GM12801 (cell line): ENCODE data around the gene ARHGAP10.

Source experiments
- CTCF ChIP-seq: IDR thresholded peaks from one replicate; pipeline ENCODE4 v1.5.1; 2011; ENCODE audit warnings: control low read depth; ENCODE audit not compliant: insufficient read length; ENCODE audit errors: extremely low read depth

The ARHGAP10 gene

GRCh38 chr4:147802346-147802745 is 70.5 kb downstream of the ARHGAP10 start:
- TF ChIP-seq CTCF: no peak

GRCh38 chr4:147805946-147806345 is 74.1 kb downstream of the ARHGAP10 start:
- no peak for TF ChIP-seq CTCF

- TF ChIP-seq CTCF: no peak
Observed at GRCh38 chr4:147808447-147808846, 76.6 kb downstream of the ARHGAP10 start.

GRCh38 chr4:147809211-147809610 is 77.3 kb downstream of the ARHGAP10 start:
- TF ChIP-seq CTCF: no peak

GRCh38 chr4:147811878-147812277 is 80.0 kb downstream of the ARHGAP10 start:
- no peak for TF ChIP-seq CTCF

GRCh38 chr4:147813109-147813773 is 81.4 kb downstream of the ARHGAP10 start:
- TF ChIP-seq CTCF: no peak

- no peak for TF ChIP-seq CTCF
Observed at GRCh38 chr4:147813973-147814372, 82.1 kb downstream of the ARHGAP10 start.
